IPS-18c (cell line): ENCODE measurements around the gene TMEM131L.
"Not testable (repeated sequence)": the region's sequence is repeated elsewhere in the genome, so short reads cannot be mapped to it uniquely, and the experiment has no call there.

Experiments
- H3K4me3 ChIP-seq: 2 replicates; pipeline ENCODE4 v1.7.0; 2013; ENCODE audit warnings: low read depth, mild to moderate bottlenecking, low read length, moderate library complexity; ENCODE audit not compliant: insufficient read depth
- H3K9me3 ChIP-seq: one replicate; pipeline ENCODE4 v1.6.1; 2013; ENCODE audit warnings: mild to moderate bottlenecking, low read length, moderate library complexity; ENCODE audit not compliant: control insufficient read depth, insufficient read depth

The TMEM131L gene

DNA sequence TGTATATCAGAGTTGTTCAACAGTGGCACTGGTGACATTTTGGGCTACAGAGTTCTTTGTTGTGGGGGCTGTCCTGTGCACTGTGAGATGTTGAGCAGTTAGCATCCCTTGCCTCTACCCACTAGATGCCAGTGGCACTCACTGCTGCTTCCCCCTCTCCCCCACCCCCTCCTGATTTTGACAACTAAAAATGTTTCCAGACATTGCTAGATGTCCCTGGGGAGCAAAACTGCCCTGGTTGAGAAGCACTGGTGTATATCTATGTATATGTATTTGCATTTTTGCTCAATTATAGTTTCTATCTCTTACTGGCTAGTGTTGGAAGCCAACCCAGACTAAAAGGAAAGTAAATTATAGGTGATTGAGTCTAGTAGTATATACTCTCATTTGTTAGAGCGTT, 2.4 kb downstream of the TMEM131L start:
- Histone ChIP-seq H3K9me3 (no peaks in the 10 kb centered on the region), H3K4me3 (no peak overlapping the region)

DNA sequence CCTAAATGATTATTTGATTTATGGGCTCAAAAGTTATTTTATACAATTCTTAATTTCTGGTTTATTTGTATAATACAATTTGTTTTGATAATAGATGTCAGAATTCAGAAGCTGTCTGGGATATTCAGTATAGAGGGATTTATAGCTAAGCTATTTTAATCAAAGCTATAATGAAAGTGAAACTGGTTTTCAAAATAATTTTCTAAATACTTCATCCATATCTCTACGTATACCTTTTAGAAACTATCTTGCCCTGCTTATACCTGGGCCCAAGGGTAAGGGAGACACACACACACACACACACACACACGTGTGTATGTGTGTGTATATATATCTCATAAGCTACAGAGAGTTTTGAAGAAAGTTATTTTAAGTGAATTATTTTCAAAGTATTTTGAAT, 2.9 kb downstream of the TMEM131L start:
- Histone ChIP-seq H3K9me3 (no peaks in the 10 kb centered on the region), H3K4me3 (no peak overlapping the region)

DNA sequence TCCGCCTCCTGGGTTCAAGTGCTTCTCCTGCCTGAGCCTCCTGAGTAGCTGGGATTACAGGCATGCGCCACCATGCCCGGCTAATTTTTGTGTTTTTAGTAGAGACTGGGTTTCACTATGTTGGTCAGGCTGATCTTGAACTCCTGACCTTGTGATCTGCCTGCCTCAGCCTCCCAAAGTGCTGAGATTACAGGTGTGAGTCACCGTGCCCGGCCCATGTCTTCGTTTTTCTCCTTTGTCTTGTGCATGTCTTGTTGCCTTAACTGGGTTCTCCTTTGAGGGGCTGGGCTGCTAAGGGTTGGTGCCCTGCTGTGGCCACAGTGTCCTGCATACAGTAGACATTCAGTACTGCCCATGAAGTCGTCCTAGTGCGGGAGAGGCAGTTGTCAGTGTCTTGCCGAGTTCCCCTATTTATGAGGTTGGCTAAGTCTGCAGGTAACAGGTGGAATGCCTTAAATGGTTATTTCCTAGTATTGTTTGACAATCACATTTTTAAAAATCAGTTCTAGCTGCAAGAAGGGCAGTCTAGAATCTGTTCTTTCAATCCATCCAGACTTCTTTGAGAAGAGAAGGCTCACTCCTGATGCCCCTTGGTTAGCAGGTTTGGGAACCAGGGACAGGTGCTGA, 5.0 kb downstream of the TMEM131L start:
- not testable (repeated sequence) for H3K9me3 ChIP-seq, H3K4me3 ChIP-seq

DNA sequence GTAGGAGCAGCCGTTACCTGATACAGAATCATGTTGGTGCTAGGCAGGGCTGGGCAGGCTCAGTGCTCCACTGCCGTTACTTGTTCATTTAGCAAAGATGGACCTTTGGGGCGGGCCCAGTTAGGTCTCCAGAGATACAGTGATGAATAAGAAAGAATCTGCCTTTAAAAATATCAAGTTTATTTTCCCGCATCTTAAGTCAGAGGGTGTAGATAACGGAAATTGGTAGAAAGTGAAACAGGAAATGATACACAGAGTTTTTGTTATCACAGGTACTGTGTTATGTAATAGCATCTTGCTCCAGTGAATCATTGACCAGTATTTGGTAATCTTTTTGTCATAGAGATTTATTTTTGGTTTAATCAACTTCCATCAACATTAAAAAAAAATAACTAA, 5.5 kb downstream of the TMEM131L start:
- no peak overlapping the region for H3K4me3 ChIP-seq

DNA sequence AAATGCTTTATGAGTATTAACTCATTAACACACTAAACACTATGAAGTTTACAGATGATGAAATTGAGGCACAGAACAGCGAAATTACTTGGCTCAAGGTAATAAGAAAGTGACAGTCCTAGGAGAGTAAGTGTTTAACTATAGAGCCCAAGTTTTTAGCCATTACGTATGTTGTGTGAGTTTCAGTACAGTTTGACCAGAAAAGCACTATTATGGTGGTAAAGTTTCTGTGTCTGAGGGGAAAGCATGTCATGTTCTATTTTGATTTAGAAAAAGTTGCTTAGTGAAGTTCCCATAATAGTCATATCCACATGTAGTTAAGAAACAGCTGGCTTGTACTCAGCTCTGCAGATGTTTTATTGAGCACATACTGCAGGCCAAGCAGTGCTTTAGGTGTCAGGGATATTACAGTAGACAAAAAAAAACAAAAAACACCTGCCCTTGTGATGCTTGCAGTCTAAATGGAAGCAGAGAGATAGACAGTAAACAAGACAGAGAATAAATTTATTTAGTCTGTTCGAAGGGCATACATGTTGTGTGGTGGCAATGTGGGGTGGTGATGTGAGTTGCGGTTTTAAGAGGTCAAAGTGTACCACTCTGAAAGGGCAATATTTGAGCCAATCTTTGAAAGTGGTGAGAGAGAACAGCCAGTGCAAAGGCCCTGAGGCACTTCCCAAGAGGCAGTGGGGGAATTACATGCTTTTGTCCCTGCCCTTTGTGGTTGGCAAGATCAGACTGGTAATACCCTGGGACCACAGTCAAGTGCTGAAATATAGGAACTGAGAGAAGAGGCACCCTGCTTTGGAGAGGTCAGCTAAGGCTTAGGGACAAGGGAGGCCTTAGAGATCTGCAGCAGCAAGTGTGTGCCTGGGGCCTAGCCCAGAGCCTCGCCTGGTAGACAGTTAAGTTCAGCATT, 6.2 kb downstream of the TMEM131L start:
- H3K9me3 ChIP-seq, result no peaks in the 10 kb centered on the region
- no peak overlapping the region for H3K4me3 ChIP-seq

More for the DNA sequence above, 5.5 kb downstream of the TMEM131L start:
- H3K9me3 ChIP-seq, result no peaks in the 10 kb centered on the region

DNA sequence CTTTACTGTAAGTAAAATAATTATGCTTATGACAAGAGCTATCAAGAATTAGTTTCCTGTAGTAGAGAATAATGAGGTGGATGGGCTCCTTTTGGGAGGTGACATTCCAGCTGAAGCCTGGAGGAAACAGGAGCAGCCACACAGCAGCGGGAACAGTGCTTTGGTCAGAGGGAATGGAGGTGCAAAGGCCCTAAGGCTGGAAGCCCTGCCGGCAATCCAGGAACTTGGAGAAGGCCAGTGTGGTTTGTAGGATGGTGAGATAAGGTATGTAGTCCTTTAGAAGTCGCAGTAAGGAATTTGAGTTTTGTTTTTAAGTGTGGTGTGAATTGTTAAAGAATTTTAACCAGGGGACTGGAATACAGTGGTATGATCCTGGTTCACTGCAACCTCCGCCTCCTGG, 8.1 kb downstream of the TMEM131L start:
- H3K9me3 ChIP-seq, result no peaks in the 10 kb centered on the region
- no peak overlapping the region for H3K4me3 ChIP-seq

DNA sequence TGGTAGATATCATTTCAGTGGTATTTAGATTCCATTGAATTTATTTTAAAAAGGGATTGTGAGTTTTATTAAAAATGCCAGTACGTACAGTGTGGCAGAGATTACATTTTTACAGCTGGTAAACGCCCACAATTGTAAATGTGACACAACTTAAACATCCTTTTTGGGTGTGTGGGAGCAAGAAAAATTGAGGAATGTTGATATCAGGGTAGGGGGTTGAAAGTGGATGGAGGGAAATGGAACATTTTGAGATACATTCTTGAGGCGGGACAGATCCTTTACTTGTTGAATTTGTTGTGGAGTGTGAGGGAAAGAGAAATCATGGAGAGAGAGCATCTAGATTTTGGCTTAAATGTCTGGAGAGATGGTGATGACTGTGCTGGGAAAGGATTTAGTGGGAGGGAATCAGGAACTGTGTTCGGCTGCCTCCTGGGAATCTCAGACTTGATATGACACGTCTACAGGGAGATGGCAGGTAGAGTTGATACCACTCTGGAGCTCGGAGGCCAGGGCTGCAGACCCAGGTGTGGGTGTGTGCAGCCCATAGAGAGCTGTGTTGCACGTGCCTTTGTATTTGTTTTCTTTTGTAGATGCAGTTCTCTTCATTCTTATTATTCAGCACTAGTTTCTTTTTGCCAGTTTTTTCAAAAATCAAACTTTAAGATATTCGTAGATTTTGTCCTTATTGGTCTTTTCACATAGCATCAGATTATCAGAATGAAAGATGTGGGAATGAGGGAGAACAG, 10.8 kb downstream of the TMEM131L start:
- no peak overlapping the region for H3K4me3 ChIP-seq
- H3K9me3 ChIP-seq, result no peaks in the 10 kb centered on the region

DNA sequence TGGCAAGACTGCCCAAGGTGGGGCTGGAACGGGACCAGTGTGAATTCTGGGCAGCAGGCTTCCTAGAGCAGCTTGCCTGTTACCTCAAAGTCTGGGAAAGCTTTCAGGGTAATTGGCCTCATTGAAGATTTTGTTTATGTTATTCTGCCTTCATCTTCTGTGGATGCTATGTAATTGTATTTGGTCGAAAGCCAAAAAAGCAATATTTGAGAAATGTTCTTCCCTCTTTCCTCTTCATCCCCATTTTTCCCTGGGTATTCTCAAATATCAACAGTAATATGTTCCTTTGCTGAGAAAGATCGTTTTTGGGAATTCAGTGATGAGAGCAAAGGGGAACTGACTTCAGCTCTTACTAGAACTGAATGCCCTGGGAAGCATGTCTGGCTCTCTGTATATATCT, 12.9 kb downstream of the TMEM131L start:
- Histone ChIP-seq H3K9me3 (no peaks in the 10 kb centered on the region), H3K4me3 (no peak overlapping the region)

DNA sequence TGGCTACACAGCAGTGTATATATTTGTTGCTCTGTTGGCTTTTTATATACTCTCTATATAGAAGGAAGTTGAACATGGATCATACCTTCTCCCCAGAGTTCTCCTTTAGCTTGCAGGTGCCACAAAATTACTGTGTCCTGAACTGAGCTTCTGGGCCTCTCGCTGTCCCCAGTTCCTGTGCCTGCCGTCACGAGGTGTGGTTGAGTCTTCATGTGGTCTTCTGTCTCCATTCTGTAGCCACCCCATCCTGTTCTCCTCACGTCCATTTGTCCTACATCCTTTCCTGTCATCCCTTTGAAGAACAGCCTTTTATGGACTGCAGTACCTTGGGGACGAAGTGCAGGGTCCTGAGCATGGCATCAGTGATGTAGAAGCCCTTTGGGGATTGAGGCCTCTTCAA, 14.5 kb downstream of the TMEM131L start:
- no peaks in the 10 kb centered on the region for H3K9me3 ChIP-seq
- H3K4me3 ChIP-seq, result no peak overlapping the region

DNA sequence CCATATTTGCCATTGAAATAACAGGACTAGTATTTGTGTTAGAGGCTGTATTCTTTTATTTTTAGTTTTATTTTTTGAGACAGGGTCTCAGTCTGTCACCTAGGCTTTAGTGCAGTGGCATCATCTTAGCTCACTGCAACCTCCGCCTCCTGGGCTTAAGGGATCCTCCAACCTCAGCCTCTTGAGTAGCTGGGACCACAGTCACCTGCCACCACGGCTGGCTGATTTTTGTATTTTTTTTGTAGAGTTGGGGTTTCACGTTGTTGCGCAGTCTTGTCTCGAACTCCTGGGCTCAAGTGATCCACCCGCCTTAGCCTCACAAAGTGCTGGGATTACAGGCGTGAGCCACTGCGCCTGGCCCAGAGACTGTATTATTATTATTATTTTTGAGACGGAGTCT, 15.3 kb downstream of the TMEM131L start:
- H3K4me3 ChIP-seq, result no peak overlapping the region
- H3K9me3 ChIP-seq, result no peaks in the 10 kb centered on the region

DNA sequence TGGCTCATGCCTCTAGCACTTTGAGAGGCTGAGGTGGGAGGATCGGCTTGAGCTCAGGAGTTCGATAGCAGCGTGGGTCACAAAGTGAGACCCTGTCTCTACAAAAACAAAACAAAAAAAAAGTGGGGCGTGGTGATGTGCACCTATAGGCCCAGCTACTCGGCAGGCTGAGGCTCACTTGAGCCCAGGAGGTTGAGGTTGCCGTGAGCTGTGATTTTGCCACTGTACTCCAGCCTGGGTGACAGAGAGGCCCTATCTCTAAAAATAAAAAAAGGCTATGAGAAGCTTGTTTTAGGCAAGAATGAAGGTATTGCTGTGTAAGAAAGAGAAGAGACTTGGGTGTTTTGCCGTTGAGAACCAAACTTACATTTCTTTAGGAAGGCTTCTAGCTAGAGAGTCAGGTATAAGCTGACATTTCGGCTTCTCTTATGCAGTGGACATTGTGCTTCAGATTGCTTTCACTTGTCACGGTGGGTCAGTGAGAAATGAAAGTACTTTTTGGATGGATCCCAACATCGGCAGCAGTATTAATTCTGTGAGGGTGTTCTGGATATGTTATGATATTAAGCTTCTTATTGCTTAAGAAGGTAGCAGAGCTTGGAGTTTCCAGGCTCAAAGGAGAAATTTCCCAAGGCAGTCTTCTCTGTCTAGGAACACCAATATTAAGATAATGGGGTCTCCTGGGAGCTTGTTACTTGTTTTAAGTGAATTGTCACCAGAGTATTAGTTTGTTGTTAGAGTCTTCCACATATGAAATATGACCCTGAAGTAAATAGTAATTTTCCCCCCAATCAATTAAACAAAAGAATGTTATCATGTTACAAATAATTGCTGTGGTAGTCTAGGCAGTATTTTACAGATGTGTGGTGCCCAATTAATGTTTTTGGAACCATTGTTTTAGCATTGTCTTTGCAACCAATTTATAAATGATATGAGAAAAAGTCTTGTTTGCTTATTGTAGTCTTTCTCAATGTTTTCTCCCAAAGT, 17.6 kb downstream of the TMEM131L start:
- H3K9me3 ChIP-seq, result no peaks in the 10 kb centered on the region
- no peak overlapping the region for H3K4me3 ChIP-seq

DNA sequence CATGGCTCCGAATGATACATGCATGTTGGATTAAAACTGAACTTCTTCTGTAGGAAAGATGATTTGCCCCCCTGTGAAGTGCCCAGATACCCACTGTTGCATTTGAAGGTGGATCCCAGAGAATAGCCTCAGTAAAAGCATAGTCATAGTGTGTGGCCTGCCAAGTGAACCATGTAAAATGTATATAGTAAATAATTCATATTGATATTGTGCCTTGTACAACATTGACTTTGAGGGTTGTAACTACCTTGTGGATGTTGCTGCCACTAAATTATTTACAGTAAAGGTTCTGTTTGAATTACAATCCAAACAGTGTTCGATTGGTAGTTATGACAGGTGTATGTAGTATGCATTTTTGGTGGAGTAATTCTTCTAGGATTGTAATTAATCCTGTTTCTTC, 19.2 kb downstream of the TMEM131L start:
- Histone ChIP-seq H3K4me3 (no peak overlapping the region), H3K9me3 (no peaks in the 10 kb centered on the region)

DNA sequence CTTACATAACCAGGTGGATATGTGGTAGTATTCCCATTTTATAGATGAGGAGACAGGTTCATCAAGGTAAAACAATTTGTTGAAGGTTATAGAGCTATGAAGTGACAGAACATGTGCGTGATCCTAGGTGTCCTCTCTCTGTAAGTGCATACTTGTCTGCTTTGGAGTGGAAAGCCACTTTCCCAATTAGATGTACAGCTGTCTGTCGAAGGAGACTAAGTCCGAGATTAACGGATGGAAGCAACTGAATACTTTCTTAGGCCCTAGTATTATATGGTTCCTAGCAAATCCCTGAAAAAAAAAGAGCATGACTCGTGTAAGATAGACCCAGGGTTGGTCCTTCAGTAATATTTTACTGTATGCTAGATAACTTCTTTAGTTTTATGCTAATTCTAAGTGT, 19.7 kb downstream of the TMEM131L start:
- Histone ChIP-seq H3K4me3 (no peak overlapping the region), H3K9me3 (no peaks in the 10 kb centered on the region)

DNA sequence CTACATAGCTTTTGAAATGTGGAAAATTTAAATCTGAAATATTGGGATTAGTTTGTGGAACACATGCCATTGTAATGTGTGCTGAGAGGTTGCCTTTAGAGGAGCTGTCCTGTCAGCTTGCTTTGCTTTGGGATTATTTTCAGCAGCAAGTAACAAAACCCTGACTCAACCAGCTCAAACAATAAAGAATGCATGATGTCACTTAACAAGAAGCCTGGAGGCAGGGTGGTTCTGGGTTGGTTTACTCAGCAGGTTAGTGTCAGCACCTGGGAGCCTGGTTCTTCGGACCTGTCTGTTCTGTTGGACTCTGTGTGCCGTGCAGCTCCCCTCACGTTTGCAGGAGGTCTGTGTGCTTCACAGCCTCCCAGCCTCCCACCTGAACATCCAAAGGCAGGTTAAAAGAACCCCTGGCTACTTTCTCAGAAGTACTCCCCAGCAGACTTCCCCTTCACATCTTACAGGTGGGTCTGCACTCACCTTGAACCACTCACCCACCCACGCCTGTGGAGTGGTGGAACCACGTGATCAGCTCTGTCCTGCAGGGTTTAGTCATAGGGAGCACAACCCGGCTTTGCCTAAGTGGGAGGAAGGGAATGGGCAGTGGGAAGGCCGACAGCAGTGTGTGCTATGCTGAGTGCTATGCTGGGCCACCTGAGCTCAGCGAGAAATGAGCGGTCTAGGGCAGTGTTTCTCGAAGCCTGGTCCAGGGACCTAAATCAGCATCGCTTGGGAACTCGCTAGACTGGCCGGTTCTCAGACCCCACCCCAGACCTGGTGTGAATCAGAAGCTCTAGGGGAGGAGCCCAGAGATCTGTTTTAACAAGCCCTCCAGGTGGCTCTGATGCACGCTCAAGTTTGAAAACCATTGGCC, 20.4 kb downstream of the TMEM131L start:
- H3K4me3 ChIP-seq, result no peak overlapping the region
- no peaks in the 10 kb centered on the region for H3K9me3 ChIP-seq

DNA sequence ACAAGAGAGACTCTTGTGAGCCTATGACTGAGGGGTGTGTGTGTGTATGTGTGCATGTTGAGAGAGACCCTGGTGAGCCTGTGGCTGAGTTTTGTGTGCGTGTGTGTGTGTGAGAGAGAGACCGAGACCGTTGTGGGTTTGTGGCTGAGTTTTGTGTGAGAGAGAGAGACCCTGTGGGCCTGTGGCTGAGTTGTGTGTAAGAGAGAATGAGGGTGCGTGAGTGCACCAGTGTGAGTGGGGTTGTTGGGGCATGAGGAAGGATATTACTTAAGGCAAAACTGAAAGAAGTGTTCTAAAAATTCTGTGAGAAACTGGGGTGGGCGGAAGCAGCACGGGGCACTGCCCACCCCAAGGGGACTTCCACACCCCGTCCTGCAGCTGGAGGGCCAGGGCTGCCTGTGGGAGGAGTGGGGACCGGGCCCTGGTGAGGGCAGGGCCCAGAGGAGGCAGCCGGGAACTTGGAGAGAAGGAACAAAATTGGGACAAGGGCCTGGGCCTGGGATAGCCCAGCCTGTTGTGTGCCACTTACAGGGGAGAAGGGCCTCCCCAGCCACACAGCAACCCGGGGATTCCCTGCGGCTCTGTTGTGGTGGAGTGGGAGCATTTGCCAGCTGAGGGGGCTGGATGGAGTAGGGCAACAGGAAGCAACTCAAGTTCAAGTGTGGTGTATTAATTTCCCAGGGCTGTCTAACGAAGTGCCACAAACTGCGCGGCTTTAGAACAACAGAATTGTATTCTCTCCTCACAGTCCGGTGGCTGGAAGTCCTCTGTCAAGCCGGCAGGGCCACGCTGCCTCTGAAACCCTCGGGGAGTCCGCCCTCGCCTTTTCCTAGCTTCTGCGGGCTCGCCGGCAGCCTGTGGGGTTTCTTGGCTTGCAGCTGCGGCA, 22.1 kb downstream of the TMEM131L start:
- no peak overlapping the region for H3K4me3 ChIP-seq

More for the DNA sequence above, 22.1 kb downstream of the TMEM131L start:
- H3K9me3 ChIP-seq, result no peaks in the 10 kb centered on the region
